HG03469 (cell line): ENCODE measurements around the gene UNC13D.
"Not testable (repeated sequence)": the region's sequence is repeated elsewhere in the genome, so short reads cannot be mapped to it uniquely, and the experiment has no call there.

Experiments used
- ATAC-seq: cut with Tn5 transposase; IDR thresholded peaks from one replicate; pipeline ENCODE4 v1.9.1; 2021; ENCODE audit warnings: mild to moderate bottlenecking, moderate library complexity, moderate number of reproducible peaks; ENCODE audit not compliant: unreplicated experiment

UNC13D gene

GRCh38 chr17:75822119-75822799 is 21.9 kb downstream of the UNC13D start:
- ATAC-seq, result no peak

GRCh38 chr17:75821552-75821951 is 22.7 kb downstream of the UNC13D start:
- no peak for ATAC-seq

- no peak for ATAC-seq
These were observed 23.8 kb downstream of the UNC13D start for GRCh38 chr17:75820094-75821080.

GRCh38 chr17:75819678-75820077 is 24.5 kb downstream of the UNC13D start:
- ATAC-seq, result no peak

GRCh38 chr17:75819116-75819515 is 25.1 kb downstream of the UNC13D start:
- no peak for ATAC-seq

GRCh38 chr17:75818326-75818885 is 25.8 kb downstream of the UNC13D start:
- ATAC-seq, result no peak

GRCh38 chr17:75817571-75817970 is 26.6 kb downstream of the UNC13D start:
- no peak for ATAC-seq

- no peak for ATAC-seq
These were observed 27.5 kb downstream of the UNC13D start for GRCh38 chr17:75816693-75817092.

- no peak for ATAC-seq
These were observed 28.8 kb downstream of the UNC13D start for GRCh38 chr17:75815399-75815798.

GRCh38 chr17:75814900-75815373 is 29.3 kb downstream of the UNC13D start:
- ATAC-seq, result no peak

GRCh38 chr17:75814021-75814395 is 30.2 kb downstream of the UNC13D start:
- ATAC-seq, result no peak

GRCh38 chr17:75813081-75814020 is 30.9 kb downstream of the UNC13D start:
- ATAC-seq, result no peak

- ATAC-seq, result no peak
These were observed 31.8 kb downstream of the UNC13D start for GRCh38 chr17:75812096-75813013.

- no peak for ATAC-seq
These were observed 33.0 kb downstream of the UNC13D start for GRCh38 chr17:75811174-75811573.

GRCh38 chr17:75810756-75811155 is 33.4 kb downstream of the UNC13D start:
- not testable (repeated sequence) for ATAC-seq

GRCh38 chr17:75810216-75810615 is 34.0 kb downstream of the UNC13D start:
- ATAC-seq, result no peak

- no peak for ATAC-seq
These were observed 34.5 kb downstream of the UNC13D start for GRCh38 chr17:75809631-75810111.

- no peak for ATAC-seq
These were observed 35.1 kb downstream of the UNC13D start for GRCh38 chr17:75808905-75809621.

GRCh38 chr17:75808549-75808904 is 35.7 kb downstream of the UNC13D start:
- ATAC-seq, result no peak
